BE2C (cell line): ENCODE measurements around the gene IFITM1. TPM values are rescaled to one million over a fixed set of nuclear protein-coding genes. Genes with fewer than 3 reads are reported as not detected.
"Not testable (repeated sequence)": the region's sequence is repeated elsewhere in the genome, so short reads cannot be mapped to it uniquely, and the experiment has no call there.

Experiments used
- DNase-seq: peaks from one replicate; pipeline ENCODE4 v3.0.0-alpha.2; 2020
- H3K27me3 ChIP-seq: fragments of 250-450 bp; sonication (Bioruptor Pico); 2 replicates; pipeline ENCODE4 v1.5.1; 2020; ENCODE audit warnings: mild to moderate bottlenecking
- H3K36me3 ChIP-seq: fragments of 250-450 bp; sonication (Bioruptor Pico); 2 replicates; pipeline ENCODE4 v1.5.1; 2020; ENCODE audit warnings: mild to moderate bottlenecking
- H3K4me1 ChIP-seq: fragments of 250-450 bp; sonication (Bioruptor Pico); 2 replicates; pipeline ENCODE4 v1.5.1; 2020
- H3K4me3 ChIP-seq: 2 replicates; pipeline ENCODE4 v1.5.1; 2011; ENCODE audit warnings: low read depth, low read length
- H3K9me3 ChIP-seq: fragments of 250-450 bp; sonication (Bioruptor Pico); 2 replicates; pipeline ENCODE4 v1.5.1; 2020
- CTCF ChIP-seq: IDR thresholded peaks from 2 replicates; pipeline ENCODE4 v1.5.1; 2012; ENCODE audit warnings: mild to moderate bottlenecking, low read depth, low read length
- polyA plus RNA-seq: library from polyadenylated mRNA; unstranded; fragments of >200 nt; gene quantifications from one replicate; pipeline ENCODE4 v1.2.1, GENCODE V29; 2012; ENCODE audit warnings: low read depth, missing spikeins; ENCODE audit not compliant: insufficient read length, insufficient read depth

The IFITM1 gene
- not detected for polyA plus RNA-seq

GRCh38 chr11:313787-314553, at the start of gene IFITM1:
TSS of gene IFITM1 (plus strand) at chr11:314040. CDS start at chr11:314171, 131 bp downstream.
- TF ChIP-seq CTCF: no peak
- Histone ChIP-seq H3K27me3 (peaks cover 5% of the 10 kb centered on the region), H3K9me3 (no peaks in the 10 kb centered on the region), H3K4me1 (no peaks in the 10 kb centered on the region), H3K4me3 (no peak within 1 kb of the TSS), H3K36me3 (no peaks in the 10 kb centered on the region)
- DNase-seq: no peak

GRCh38 chr11:266676-267439, 47.0 kb upstream of the IFITM1 start:
- Histone ChIP-seq H3K4me3 (no peak overlapping the region), H3K27me3 (no peaks in the 10 kb centered on the region), H3K9me3 (no peaks in the 10 kb centered on the region), H3K36me3 (no peaks in the 10 kb centered on the region), H3K4me1 (no peaks in the 10 kb centered on the region)
- no peak for TF ChIP-seq CTCF
- no peak for DNase-seq

- DNase-seq: no peak
- no peak overlapping the region for H3K4me3 ChIP-seq
- no peaks in the 10 kb centered on the region for H3K9me3 ChIP-seq
- no peaks in the 10 kb centered on the region for H3K4me1 ChIP-seq
- H3K27me3 ChIP-seq: no peaks in the 10 kb centered on the region
- no peaks in the 10 kb centered on the region for H3K36me3 ChIP-seq
- no peak for TF ChIP-seq CTCF
These were observed 46.3 kb upstream of the IFITM1 start for GRCh38 chr11:267491-267994.

- not testable (repeated sequence) for DNase-seq, H3K4me3 ChIP-seq
These were observed 45.1 kb upstream of the IFITM1 start for GRCh38 chr11:268716-269145.

GRCh38 chr11:269146-269890, 44.5 kb upstream of the IFITM1 start:
- no peak overlapping the region for H3K4me3 ChIP-seq
- no peak for TF ChIP-seq CTCF
- H3K27me3 ChIP-seq: no peaks in the 10 kb centered on the region
- DNase-seq: no peak
- no peaks in the 10 kb centered on the region for H3K36me3 ChIP-seq
- no peaks in the 10 kb centered on the region for H3K4me1 ChIP-seq
- H3K9me3 ChIP-seq: no peaks in the 10 kb centered on the region

More at GRCh38 chr11:268716-269145, 45.1 kb upstream of the IFITM1 start:
- H3K9me3 ChIP-seq, H3K27me3 ChIP-seq, H3K36me3 ChIP-seq, H3K4me1 ChIP-seq: not testable (repeated sequence)
